HG03558 (cell line): ENCODE results near the gene ANK2.
A peak's percentile ranks its signal among the peaks of the same experiment; 100 is the strongest.
"Not testable (repeated sequence)": the region's sequence is repeated elsewhere in the genome, so short reads cannot be mapped to it uniquely, and the experiment has no call there.

Source experiments
- ATAC-seq: cut with Tn5 transposase; IDR thresholded peaks from one replicate; pipeline ENCODE4 v1.9.1; 2021; ENCODE audit warnings: moderate number of reproducible peaks; ENCODE audit not compliant: unreplicated experiment; ENCODE audit errors: extremely low read depth

ANK2 gene

GRCh38 chr4:113050837-113051236 lies 1.4 kb downstream of the ANK2 start:
- ATAC-seq = no peak

- no peak for ATAC-seq
These were observed 1.9 kb downstream of the ANK2 start for GRCh38 chr4:113051361-113051760.

DNA sequence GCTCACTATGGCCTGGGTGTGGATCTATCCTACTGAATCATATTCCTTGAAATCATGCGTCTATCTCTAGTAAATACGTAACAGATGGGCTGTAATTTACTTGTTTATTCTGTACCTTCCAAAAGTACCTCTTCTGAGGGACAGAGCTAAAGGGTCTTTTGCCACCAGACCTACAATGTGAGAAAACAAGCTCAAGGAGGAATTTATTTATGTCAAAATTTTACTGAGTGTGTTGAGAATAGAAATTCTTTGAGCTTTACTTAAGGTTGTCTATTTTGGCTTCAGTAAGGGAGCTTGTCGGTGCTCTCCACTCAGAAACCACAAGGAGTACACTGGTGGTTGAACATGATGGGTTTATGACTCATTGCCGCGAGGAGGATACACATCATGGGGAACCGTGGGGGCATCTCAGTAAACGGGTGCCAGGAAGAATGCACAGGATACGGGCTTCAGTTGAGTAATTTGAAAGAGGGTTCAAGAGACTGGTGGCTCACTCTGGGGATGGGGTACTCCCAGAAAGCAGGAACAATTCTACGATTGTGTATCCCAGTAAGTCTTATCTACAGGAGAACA lies 3.0 kb downstream of the ANK2 start:
- peak; percentile 89 for ATAC-seq

- no peak for ATAC-seq
These were observed 4.4 kb downstream of the ANK2 start for GRCh38 chr4:113053883-113054282.

- no peak for ATAC-seq
These were observed 6.9 kb downstream of the ANK2 start for GRCh38 chr4:113056318-113056717.

GRCh38 chr4:113057891-113058290 lies 8.4 kb downstream of the ANK2 start:
- ATAC-seq = no peak

GRCh38 chr4:113059449-113060182 lies 10.2 kb downstream of the ANK2 start:
- no peak for ATAC-seq

- ATAC-seq = no peak
These were observed 11.4 kb downstream of the ANK2 start for GRCh38 chr4:113060853-113061252.

- no peak for ATAC-seq
These were observed 14.8 kb downstream of the ANK2 start for GRCh38 chr4:113064244-113064643.

DNA sequence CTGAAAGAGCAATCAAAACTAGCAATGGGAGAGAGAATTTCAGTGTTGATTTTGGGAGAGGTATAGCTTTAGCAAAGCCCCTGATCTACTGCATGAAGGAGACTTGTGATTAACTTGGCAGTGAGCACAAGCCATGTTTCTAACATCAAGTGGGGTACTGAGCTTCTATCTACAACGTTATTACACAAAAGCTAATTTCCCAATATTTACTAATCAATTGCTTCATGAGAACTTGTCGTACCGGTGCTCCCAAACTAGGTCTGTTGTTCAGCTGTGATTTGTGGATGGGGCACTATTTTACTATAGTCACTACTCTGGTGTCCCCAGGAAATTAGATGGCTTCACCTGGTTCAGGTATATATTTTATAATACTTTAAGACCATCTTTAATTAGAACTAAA lies 16.2 kb downstream of the ANK2 start:
- ATAC-seq = no peak

DNA sequence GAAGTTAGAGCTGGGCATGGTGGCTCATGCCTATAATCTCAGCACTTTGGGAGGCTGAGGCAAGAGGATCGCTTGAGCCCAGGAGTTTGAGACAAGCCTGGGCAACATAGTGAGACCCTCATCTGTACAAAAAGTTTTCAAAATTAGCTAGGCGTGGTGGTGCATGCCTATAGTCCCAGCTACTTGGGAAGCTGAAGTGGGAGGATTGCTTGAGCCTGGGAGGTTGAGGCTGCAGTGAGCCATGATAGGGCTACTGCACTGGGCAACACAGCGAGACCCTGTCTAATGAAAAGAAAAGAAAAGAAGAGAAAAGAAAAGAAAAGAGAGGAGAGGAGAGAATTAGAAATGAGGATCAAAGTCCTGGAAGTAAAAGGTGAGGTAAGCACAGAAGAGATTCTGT lies 19.3 kb downstream of the ANK2 start:
- ATAC-seq = not testable (repeated sequence)

GRCh38 chr4:113069212-113069892 lies 19.9 kb downstream of the ANK2 start:
- no peak for ATAC-seq

GRCh38 chr4:113070755-113071154 lies 21.3 kb downstream of the ANK2 start:
- ATAC-seq = no peak

DNA sequence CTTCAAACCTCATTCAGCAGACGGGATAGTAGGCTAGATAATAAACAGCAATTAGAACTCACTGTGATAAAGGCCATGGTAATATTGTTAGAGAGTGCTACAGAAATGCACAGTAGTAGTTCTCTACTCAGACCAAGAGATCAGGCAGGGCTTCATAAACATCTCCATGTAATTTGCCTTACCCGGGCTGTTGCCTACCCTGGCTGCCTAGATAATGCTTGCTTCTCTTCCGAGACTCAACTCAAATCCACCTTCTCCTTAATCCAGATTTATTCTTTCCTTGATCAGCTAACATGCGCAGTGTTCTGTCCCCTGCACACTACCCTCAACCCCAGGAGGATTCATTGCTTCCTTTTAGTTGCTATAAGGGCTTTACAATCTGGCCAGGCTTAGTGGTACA lies 21.8 kb downstream of the ANK2 start:
- no peak for ATAC-seq

- ATAC-seq = no peak
These were observed 22.4 kb downstream of the ANK2 start for GRCh38 chr4:113071805-113072204.

- no peak for ATAC-seq
These were observed 24.1 kb downstream of the ANK2 start for GRCh38 chr4:113073451-113074005.

GRCh38 chr4:113077575-113077974 lies 28.1 kb downstream of the ANK2 start:
- ATAC-seq = no peak

- no peak for ATAC-seq
These were observed 28.6 kb downstream of the ANK2 start for GRCh38 chr4:113078066-113078465.

DNA sequence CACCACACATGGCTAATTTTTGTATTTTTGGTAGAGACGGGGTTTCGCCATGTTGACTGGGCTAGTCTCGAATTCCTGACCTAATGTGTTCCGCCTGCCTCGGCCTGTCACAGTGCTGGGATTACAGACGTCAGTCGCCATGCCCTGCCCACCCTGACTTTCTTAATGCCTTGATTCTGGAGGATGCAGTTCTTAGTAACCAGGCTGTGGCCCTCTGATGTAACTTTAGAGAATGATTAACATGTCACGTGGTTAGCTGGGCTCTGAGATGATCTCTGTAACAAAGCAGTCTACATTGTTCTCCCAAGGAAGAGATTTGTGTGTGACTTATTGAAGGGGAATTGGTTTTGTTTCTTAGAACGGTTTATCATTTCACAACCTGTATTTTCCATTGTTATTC lies 30.6 kb downstream of the ANK2 start:
- peak; percentile 68 for ATAC-seq

DNA sequence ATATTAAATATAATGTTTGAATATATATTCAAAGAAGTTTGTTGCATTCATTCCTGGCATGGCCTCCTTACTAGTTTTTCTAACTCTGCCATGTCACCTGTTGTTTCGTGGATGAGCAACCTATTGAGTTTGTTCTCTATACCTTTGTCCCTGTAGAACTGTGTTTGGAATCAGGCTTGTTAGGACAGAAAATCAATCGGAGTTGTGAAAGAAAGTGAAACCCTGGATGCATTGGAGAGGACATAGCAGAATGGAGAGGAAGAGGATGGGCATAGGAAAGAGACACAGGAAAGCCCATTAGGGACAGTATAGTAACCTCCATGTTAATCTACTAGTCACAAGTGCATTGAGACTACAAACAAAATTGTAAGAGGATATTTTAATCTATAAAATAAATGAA lies 31.2 kb downstream of the ANK2 start:
- no peak for ATAC-seq

DNA sequence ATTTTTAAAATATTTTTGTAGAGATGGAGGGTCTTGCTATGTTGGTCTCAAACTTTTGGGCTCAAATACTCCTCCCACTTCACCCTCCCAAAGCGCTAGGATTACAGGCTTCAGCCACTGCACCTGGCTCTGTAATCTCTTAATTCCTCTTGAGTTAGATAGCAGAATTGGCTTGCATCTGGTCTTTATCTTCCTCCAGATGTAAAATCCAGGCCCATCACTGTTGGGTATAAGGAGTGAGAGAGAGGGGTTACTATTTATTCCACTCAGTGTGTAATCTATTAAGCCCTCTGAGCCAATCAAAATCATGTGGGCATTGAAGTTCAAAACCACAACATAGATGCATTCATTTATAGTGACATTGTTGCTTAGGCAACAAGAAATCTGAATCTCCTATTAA lies 33.9 kb downstream of the ANK2 start:
- ATAC-seq = no peak
